BE2C (cell line): ENCODE results near the gene PGM3.
A peak's percentile ranks its signal among the peaks of the same experiment; 100 is the strongest.
"Not testable (repeated sequence)": the region's sequence is repeated elsewhere in the genome, so short reads cannot be mapped to it uniquely, and the experiment has no call there.

Experiments used
- DNase-seq: peaks from one replicate; pipeline ENCODE4 v3.0.0-alpha.2; 2020
- H3K27me3 ChIP-seq: fragments of 250-450 bp; sonication (Bioruptor Pico); 2 replicates; pipeline ENCODE4 v1.5.1; 2020; ENCODE audit warnings: mild to moderate bottlenecking
- H3K36me3 ChIP-seq: fragments of 250-450 bp; sonication (Bioruptor Pico); 2 replicates; pipeline ENCODE4 v1.5.1; 2020; ENCODE audit warnings: mild to moderate bottlenecking
- H3K4me1 ChIP-seq: fragments of 250-450 bp; sonication (Bioruptor Pico); 2 replicates; pipeline ENCODE4 v1.5.1; 2020
- H3K4me3 ChIP-seq: 2 replicates; pipeline ENCODE4 v1.5.1; 2011; ENCODE audit warnings: low read depth, low read length
- H3K9me3 ChIP-seq: fragments of 250-450 bp; sonication (Bioruptor Pico); 2 replicates; pipeline ENCODE4 v1.5.1; 2020
- TF ChIP-seq, protein P1 (sequence below): IDR thresholded peaks from 2 replicates; pipeline ENCODE4 v1.5.1; 2012; ENCODE audit warnings: mild to moderate bottlenecking, low read depth, low read length

The PGM3 gene

DNA sequence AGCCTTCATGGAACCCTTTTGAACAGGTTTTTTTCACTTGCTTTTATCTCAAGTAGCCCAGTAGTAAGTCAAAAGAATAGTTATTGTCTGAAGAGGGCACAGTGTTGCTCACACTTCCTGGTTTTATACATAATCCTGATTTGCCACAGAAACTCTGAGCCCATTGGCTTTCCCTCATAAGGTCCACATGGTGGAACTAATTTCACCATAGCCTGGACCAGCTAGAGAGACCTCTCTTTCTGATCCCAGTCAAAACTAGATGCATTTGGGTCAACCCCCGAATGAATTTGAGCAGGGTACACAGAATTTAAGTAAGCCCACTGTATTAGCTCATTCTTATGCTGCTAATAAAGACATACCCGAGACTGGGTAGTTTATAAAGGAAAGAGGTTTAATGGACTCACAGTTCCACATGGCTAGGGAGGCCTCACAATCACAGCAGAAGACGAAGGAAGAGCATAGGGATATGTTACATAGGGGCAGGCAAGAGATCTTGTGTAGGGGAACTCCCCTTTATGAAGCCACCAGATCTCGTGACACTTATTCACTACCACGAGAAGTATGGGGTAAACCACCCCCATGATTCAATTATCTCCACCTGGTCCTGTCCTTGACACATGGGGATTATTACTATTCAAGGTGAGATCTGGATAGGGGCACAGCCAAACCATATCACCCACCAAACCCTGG lies 6.3 kb upstream of the PGM3 start:
- TF ChIP-seq, protein P1, sequence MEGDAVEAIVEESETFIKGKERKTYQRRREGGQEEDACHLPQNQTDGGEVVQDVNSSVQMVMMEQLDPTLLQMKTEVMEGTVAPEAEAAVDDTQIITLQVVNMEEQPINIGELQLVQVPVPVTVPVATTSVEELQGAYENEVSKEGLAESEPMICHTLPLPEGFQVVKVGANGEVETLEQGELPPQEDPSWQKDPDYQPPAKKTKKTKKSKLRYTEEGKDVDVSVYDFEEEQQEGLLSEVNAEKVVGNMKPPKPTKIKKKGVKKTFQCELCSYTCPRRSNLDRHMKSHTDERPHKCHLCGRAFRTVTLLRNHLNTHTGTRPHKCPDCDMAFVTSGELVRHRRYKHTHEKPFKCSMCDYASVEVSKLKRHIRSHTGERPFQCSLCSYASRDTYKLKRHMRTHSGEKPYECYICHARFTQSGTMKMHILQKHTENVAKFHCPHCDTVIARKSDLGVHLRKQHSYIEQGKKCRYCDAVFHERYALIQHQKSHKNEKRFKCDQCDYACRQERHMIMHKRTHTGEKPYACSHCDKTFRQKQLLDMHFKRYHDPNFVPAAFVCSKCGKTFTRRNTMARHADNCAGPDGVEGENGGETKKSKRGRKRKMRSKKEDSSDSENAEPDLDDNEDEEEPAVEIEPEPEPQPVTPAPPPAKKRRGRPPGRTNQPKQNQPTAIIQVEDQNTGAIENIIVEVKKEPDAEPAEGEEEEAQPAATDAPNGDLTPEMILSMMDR, result no peak
- Histone ChIP-seq H3K4me3 (no peak overlapping the region), H3K4me1 (peaks cover 8% of the 10 kb centered on the region), H3K27me3 (no peaks in the 10 kb centered on the region), H3K36me3 (peaks cover 12% of the 10 kb centered on the region; the same call in 1 of the 2 replicates), H3K9me3 (no peaks in the 10 kb centered on the region)
- no peak for DNase-seq

DNA sequence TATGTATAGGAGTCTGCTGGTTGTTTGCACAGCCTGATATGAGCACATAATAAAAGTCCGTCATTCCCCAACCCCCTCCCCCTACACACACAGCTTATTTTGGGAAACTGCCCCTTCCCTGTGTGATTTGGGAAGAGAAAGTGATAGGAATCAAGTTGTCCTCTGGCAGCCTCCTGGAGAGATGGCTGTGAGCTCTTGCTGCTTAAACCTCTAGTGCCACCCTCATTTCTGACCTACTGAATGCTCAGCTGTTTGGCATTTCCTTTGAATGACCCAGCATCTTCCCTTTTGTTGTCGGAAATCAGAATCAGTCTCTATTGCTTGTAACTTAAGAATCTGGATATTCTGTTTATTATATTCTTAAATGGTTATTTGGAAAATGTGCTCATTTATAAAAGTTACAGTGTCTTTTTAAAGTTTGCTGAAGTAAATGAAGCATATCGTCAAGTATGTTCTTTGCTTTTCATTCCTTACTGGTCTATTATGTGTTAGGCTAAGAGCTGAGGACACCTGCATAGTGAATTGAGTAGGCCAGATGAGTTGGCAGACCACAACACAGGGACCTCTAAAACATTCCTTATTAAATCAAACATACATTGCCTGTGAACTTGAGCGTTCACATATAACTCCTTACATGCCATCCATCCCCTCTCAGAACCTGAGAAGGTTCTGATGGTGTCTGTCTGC lies 5.6 kb upstream of the PGM3 start:
- Histone ChIP-seq H3K4me3 (no peak overlapping the region), H3K36me3 (peaks cover 12% of the 10 kb centered on the region; the same call in 1 of the 2 replicates), H3K9me3 (no peaks in the 10 kb centered on the region), H3K27me3 (no peaks in the 10 kb centered on the region), H3K4me1 (peaks cover 8% of the 10 kb centered on the region)
- TF ChIP-seq, protein P1, result no peak
- DNase-seq, result no peak

DNA sequence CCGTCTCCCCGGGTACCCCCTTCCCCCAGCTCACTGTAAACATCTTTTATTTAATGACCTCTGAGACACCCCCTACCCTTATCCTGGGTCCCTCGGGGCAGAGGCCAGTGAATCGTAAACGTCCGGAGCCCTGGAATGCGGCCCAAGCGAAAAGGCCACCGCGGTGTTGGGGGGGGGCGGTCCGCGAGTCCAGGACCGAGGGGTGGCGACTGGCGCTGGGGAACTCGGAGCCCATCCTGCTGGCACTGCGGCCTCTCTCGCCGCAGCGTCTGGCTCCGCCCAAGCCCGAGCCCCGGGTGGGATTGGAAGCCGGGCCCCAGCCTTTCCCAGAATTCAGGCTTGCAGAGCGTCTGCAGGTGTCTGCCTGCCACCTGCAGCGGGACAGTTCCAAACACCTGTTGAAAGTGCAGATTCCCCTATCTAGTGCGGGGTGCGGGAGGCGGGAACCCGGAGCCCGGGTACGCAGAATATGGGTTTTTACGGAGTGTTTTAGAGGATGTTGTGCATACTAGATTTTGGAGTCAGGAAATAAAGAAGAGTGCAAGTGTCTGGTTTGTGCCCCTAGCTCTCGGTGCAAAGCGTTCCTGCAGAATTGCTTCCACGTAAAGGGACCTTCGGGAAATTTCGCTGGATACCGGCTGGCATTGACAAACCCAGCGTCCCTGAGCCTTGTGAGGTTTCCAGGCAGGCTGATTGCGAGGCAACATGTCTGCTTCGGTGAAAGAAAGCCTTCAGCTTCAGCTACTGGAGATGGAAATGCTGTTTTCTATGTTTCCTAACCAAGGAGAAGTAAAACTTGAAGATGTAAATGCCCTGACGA lies 892 bp upstream of the PGM3 start:
- DNase-seq, result peak; percentile 55
- no peaks in the 10 kb centered on the region; the same call in 1 of the 2 replicates for H3K4me1 ChIP-seq

DNA sequence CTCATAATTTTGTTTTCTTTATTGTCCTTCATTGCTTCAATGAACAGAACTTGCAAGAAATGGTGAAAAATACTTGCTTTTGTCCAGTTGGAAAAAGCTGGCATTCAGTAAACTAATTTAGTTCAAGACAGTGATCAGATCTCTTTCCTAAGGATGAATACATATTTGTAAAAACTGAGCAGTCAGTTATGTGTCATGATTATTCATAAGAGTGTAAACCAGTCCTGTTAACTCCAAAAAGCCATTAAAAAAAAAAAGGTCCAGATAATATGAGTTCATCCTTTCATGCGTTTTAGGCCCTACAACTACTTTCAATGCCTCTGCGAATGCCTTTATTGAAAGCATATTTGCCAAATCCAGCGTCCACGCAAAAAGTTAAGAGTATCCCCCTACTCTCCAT lies 609 bp downstream of the PGM3 start:
- no peaks in the 10 kb centered on the region for H3K27me3 ChIP-seq
- no peaks in the 10 kb centered on the region for H3K9me3 ChIP-seq
- no peak for DNase-seq
- H3K4me1 ChIP-seq, result no peaks in the 10 kb centered on the region; the same call in 1 of the 2 replicates
- peaks cover 29% of the 10 kb centered on the region for H3K36me3 ChIP-seq
- peak overlapping the region; percentile 91 for H3K4me3 ChIP-seq
- TF ChIP-seq, protein P1, result no peak

More for the DNA sequence above, 892 bp upstream of the PGM3 start:
- H3K27me3 ChIP-seq, result no peaks in the 10 kb centered on the region
- TF ChIP-seq, protein P1, result no peak
- peak overlapping the region; percentile 91 for H3K4me3 ChIP-seq
- H3K9me3 ChIP-seq, result no peaks in the 10 kb centered on the region
- peaks cover 24% of the 10 kb centered on the region for H3K36me3 ChIP-seq

DNA sequence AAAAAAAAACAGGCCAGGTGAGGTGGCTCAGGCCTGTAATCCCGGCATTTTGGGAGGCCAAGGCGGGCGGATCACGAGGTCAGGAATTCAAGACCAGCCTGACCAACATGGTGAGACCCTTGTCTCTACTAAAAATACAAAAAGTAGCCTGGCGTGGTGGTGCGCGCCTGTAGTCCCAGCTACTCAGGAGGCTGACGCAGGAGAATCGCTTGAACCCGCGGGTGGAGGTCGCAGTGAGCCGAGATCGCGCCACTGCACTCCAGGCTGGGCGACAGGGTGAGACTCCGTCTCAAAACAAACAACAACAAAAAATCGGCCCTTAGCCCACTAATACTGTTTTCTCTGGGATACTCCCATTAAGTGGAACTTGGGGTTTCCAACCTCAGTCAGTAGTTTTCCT lies 1.1 kb downstream of the PGM3 start:
- DNase-seq, H3K9me3 ChIP-seq, H3K4me1 ChIP-seq, H3K27me3 ChIP-seq: not testable (repeated sequence)
- peaks cover 34% of the 10 kb centered on the region for H3K36me3 ChIP-seq
- peak overlapping the region; percentile 91 for H3K4me3 ChIP-seq

DNA sequence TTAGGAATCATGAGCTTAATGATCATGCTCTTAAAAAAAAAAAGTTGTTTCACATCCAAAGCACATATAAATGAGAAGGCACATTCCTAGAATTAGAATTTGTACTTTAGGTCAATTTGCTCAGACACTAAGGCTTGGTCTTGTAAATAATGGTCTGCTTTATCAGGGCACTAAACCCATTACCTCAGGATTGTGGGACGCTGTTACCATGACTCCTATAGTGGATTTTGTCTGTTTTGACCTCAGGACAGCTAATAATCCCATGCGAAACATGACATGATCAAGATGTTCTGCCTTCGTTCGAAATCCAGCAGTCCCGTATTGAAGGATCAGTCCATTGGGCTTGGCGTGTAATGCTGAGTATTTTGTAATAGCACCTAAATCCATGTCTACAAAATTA lies 2.4 kb downstream of the PGM3 start:
- DNase-seq, result no peak
- Histone ChIP-seq H3K4me1 (no peaks in the 10 kb centered on the region; the same call in 1 of the 2 replicates), H3K9me3 (no peaks in the 10 kb centered on the region), H3K27me3 (no peaks in the 10 kb centered on the region), H3K36me3 (peaks cover 32% of the 10 kb centered on the region), H3K4me3 (no peak overlapping the region)
- TF ChIP-seq, protein P1, result no peak
